Measurements from ENCODE around the gene C1orf167. TPM values are rescaled to one million over a fixed set of nuclear protein-coding genes. Genes with fewer than 3 reads are reported as not detected.

Gene C1orf167
- polyA plus RNA-seq, 1 of the 3 experiments (the other 2 are of a cell fraction) = 0.10 TPM

- Histone ChIP-seq H2AFZ (ENCODE audit: low read depth) (no peak overlapping the region), H3K4me1 (ENCODE audit: control insufficient read depth in 1 of 2, insufficient read depth in 2 of 2, low read depth in 1 of 2, low read length in 1 of 2) (peaks cover 0 to 17% of the 10 kb centered on the region in 2 experiments; a peak in 1 of 4 replicates), H3K4me2 (no peak overlapping the region), H3K9me2 (no peaks in the 10 kb centered on the region), H3K4me3 (ENCODE audit: low read depth in 2 of 2, low read length in 1 of 2) (no peak overlapping the region), H3K36me3 (replicated peaks in 1 of 2; ENCODE audit: control insufficient read depth in 1 of 2, insufficient read depth in 2 of 2, low read length in 1 of 2) (no peaks in the 10 kb centered on the region), H3K9me3 (no peaks in the 10 kb centered on the region), H4K20me1 (ENCODE audit: insufficient read depth) (no peaks in the 10 kb centered on the region), H3K9ac (no peak overlapping the region), H3F3A (replicated peaks; ENCODE audit: insufficient read depth) (peaks cover 4% of the 10 kb centered on the region), H3K27ac (ENCODE audit: low read depth in 2 of 2, low read length in 1 of 2) (no peak overlapping the region), H3K27me3 (ENCODE audit: insufficient read depth) (no peaks in the 10 kb centered on the region), H3K79me2 (ENCODE audit: insufficient read depth) (no peaks in the 10 kb centered on the region)
- DNase-seq = no peak
- ChIA-PET POLR2A (no interaction called here), CTCF (no interaction called here)
- no peak for TF ChIP-seq SMC3 (IDR thresholded peaks at IDR 0.05; ENCODE audit: low read depth, low read length)
- no peak for TF ChIP-seq GATA2 (CRISPR knock-in tag; IDR thresholded peaks at IDR 0.05)
- no peak for TF ChIP-seq SIN3A (IDR thresholded peaks at IDR 0.05; ENCODE audit: borderline replicate concordance, low read depth, low read length)
- no peak for TF ChIP-seq MAX (IDR thresholded peaks at IDR 0.05; ENCODE audit: low read depth)
- TF ChIP-seq PBX3 (IDR thresholded peaks at IDR 0.05) = no peak
- TF ChIP-seq IRF3 (IDR thresholded peaks at IDR 0.05; ENCODE audit: low read depth, low read length) = no peak
- no peak for TF ChIP-seq NFIC (IDR thresholded peaks at IDR 0.05; ENCODE audit: borderline replicate concordance)
- no peak for TF ChIP-seq GABPA (IDR thresholded peaks at IDR 0.05; ENCODE audit: low read depth)
- 83% methylated on average over 12 of the region's 12 CpGs for WGBS (ENCODE audit: low lambda C conversion rate)
Observed at GRCh38 chr1:11781297-11781696, 19.3 kb downstream of the C1orf167 start.

- H3K4me3 ChIP-seq (ENCODE audit: low read depth in 2 of 2, low read length in 1 of 2) = no peak overlapping the region
- H3K4me1 ChIP-seq (ENCODE audit: control insufficient read depth in 1 of 2, insufficient read depth in 2 of 2, low read depth in 1 of 2, low read length in 1 of 2) = peaks cover 0 to 17% of the 10 kb centered on the region in 2 experiments; a peak in 1 of 4 replicates
- H3K9me3 ChIP-seq = no peaks in the 10 kb centered on the region
- ChIA-PET CTCF (interaction anchor here (1.5 to 2.3 kb wide), 2 partner anchors 14 to 16 kb away, joined by 3 to 5 read pairs; no protein-coding TSS in a partner anchor), POLR2A (no interaction called here)
- no peaks in the 10 kb centered on the region for H4K20me1 ChIP-seq (ENCODE audit: insufficient read depth)
- 63% methylated on average over 4 of the region's 6 CpGs for WGBS (ENCODE audit: low lambda C conversion rate)
- no peaks in the 10 kb centered on the region for H3K9me2 ChIP-seq
- no peaks in the 10 kb centered on the region for H3K36me3 ChIP-seq (replicated peaks in 1 of 2; ENCODE audit: control insufficient read depth in 1 of 2, insufficient read depth in 2 of 2, low read length in 1 of 2)
- no peaks in the 10 kb centered on the region for H3K27me3 ChIP-seq (ENCODE audit: insufficient read depth)
- DNase-seq = no peak
- H2AFZ ChIP-seq (ENCODE audit: low read depth) = no peak overlapping the region
- H3F3A ChIP-seq (replicated peaks; ENCODE audit: insufficient read depth) = peaks cover 4% of the 10 kb centered on the region
- H3K79me2 ChIP-seq (ENCODE audit: insufficient read depth) = no peaks in the 10 kb centered on the region
- H3K27ac ChIP-seq (ENCODE audit: low read depth in 2 of 2, low read length in 1 of 2) = no peak overlapping the region
- no peak overlapping the region for H3K4me2 ChIP-seq
- no peak overlapping the region for H3K9ac ChIP-seq
- no peak for TF ChIP-seq MXI1 (IDR thresholded peaks at IDR 0.05; ENCODE audit: low read depth, low read length)
- no peak for TF ChIP-seq RXRA (IDR thresholded peaks at IDR 0.05; ENCODE audit: borderline replicate concordance, low read depth)
- TF ChIP-seq RCOR1 (IDR thresholded peaks at IDR 0.05; ENCODE audit: low read length) = no peak
- TF ChIP-seq USF2 (IDR thresholded peaks at IDR 0.05; ENCODE audit: borderline replicate concordance, low read depth, low read length) = no peak
- TF ChIP-seq RFX5 (IDR thresholded peaks at IDR 0.05; ENCODE audit: low read length) = no peak
- TF ChIP-seq ZBTB33 (IDR thresholded peaks at IDR 0.05; ENCODE audit: borderline replicate concordance, low read depth) = no peak
- no peak for TF ChIP-seq SIN3A (IDR thresholded peaks at IDR 0.05; ENCODE audit: borderline replicate concordance, low read depth, low read length)
- TF ChIP-seq MAX (IDR thresholded peaks at IDR 0.05; ENCODE audit: low read depth) = no peak
Observed at GRCh38 chr1:11782127-11782708, 20.2 kb downstream of the C1orf167 start.

Data from SK-N-SH (cell line).